ENCODE measurements around the gene NSD1.

- TF ChIP-seq CTCF (IDR thresholded peaks at IDR 0.05) (no peak), POLR2A (IDR thresholded peaks at IDR 0.05) (no peak)
These were observed 49.6 kb downstream of the NSD1 start for GRCh38 chr5:177183142-177183541.

All from esophagus squamous epithelium (tissue), 4 donors.